ENCODE measurements around the gene CGREF1.

CGREF1 gene

GRCh38 chr2:27067385-27067784, 51.5 kb downstream of the CGREF1 start:
- no peak for TF ChIP-seq CTCF (IDR thresholded peaks at IDR 0.05)

- no peak for TF ChIP-seq CTCF (IDR thresholded peaks at IDR 0.05)
Observed at GRCh38 chr2:27065128-27065527, 53.8 kb downstream of the CGREF1 start.

- no peak for TF ChIP-seq CTCF (IDR thresholded peaks at IDR 0.05)
Observed at GRCh38 chr2:27060323-27060722, 58.6 kb downstream of the CGREF1 start.

- no peak for TF ChIP-seq CTCF (IDR thresholded peaks at IDR 0.05)
Observed at GRCh38 chr2:27059141-27059820, 59.6 kb downstream of the CGREF1 start.

GRCh38 chr2:27058210-27058609, 60.7 kb downstream of the CGREF1 start:
- no peak for TF ChIP-seq CTCF (IDR thresholded peaks at IDR 0.05)

GRCh38 chr2:27057184-27057583, 61.7 kb downstream of the CGREF1 start:
- no peak for TF ChIP-seq CTCF (IDR thresholded peaks at IDR 0.05)

GRCh38 chr2:27054721-27055120, 64.2 kb downstream of the CGREF1 start:
- no peak for TF ChIP-seq CTCF (IDR thresholded peaks at IDR 0.05)

- no peak for TF ChIP-seq CTCF (IDR thresholded peaks at IDR 0.05)
Observed at GRCh38 chr2:27053776-27054175, 65.2 kb downstream of the CGREF1 start.
